NT2/D1 (cell line): ENCODE results near the gene PDCL3.

ENCODE experiments used
- SUZ12 ChIP-seq: IDR thresholded peaks from 2 replicates; pipeline ENCODE4 v1.6.1; 2011; ENCODE audit not compliant: insufficient read length, insufficient read depth; ENCODE audit errors: extremely low read depth
- YY1 ChIP-seq: IDR thresholded peaks from 2 replicates; pipeline ENCODE4 v1.6.1; 2011; ENCODE audit not compliant: insufficient read length, insufficient read depth

GRCh38 chr2:100548771-100549170 lies 14.0 kb upstream of the PDCL3 start:
- TF ChIP-seq SUZ12: no peak
- TF ChIP-seq YY1: no peak
